ENCODE measurements around the gene CALCR. TPM values are rescaled to one million over a fixed set of nuclear protein-coding genes. Genes with fewer than 3 reads are reported as not detected.

Gene CALCR
- total and polyA plus RNA-seq, 9 of the 15 experiments (the other 6 are each of a cell fraction or from before 2014, with no cell fraction given) = 0.04 to 0.14 (median 0.09) TPM; not detected in 3

GRCh38 chr7:93516834-93517233, 57.7 kb downstream of the CALCR start:
- no peak for FAIRE-seq

More at GRCh38 chr7:93516834-93517233, 57.7 kb downstream of the CALCR start:
- no peak for DNase-seq (ENCODE audit: extremely low read depth in 1 of 4, low spot score in 3 of 4)
- H3K36me3 ChIP-seq (ENCODE audit: control insufficient read depth, insufficient read depth, low read length) = no peaks in the 10 kb centered on the region
- H3K9ac ChIP-seq (ENCODE audit: insufficient read depth in 1 of 2, low read depth in 2 of 2, low read length in 2 of 2) = no peak overlapping the region
- H3K9me1 ChIP-seq (ENCODE audit: control insufficient read depth, insufficient read depth, low read length) = no peaks in the 10 kb centered on the region
- ATAC-seq = no peak
- no peaks in the 10 kb centered on the region for H3K27me3 ChIP-seq (ENCODE audit: control insufficient read depth in 2 of 2, insufficient read depth in 2 of 2, low read length in 2 of 2)
- no peak overlapping the region for H3K27ac ChIP-seq (ENCODE audit: extremely low read depth, low read depth, low read length)
- H3K9me3 ChIP-seq (replicated peaks; ENCODE audit: control insufficient read depth, insufficient read depth, low read depth, low read length) = no peaks in the 10 kb centered on the region
- H3K4me2 ChIP-seq (ENCODE audit: insufficient read depth, low read length) = no peak overlapping the region
- no peak for TF ChIP-seq CEBPZ (IDR thresholded peaks at IDR 0.05; ENCODE audit: borderline replicate concordance, low read depth, low read length)
- peak; percentile 19; the same call in 1 of the 2 replicates for TF ChIP-seq ATF3 (IDR thresholded peaks at IDR 0.05)
- no peak for TF ChIP-seq ATF3 (CRISPR knock-in tag; conservative IDR thresholded peaks at IDR 0.05)
- TF ChIP-seq KHSRP (IDR thresholded peaks at IDR 0.05) = no peak
- no peak overlapping the region for H3K4me3 ChIP-seq
- H2AFZ ChIP-seq (ENCODE audit: low read depth, low read length) = no peak overlapping the region
- H4K20me1 ChIP-seq (replicated peaks; ENCODE audit: control insufficient read depth, insufficient read depth, low read length) = no peaks in the 10 kb centered on the region
- BruUV-seq (replicated peaks) = no TSS peak
- ChIA-PET POLR2A (no interaction called here), CTCF (ENCODE audit: low intra/inter-chr PET ratio) (no interaction called here)
- intact Hi-C loops (cut with micrococcal nuclease) = no loop called here
- WGBS (ENCODE audit: insufficient coverage, low coverage, missing lambda C conversion rate) = 3% methylated on average over 4 of the region's 4 CpGs
- H3K4me1 ChIP-seq (replicated peaks in 1 of 2; ENCODE audit: control insufficient read depth in 2 of 2, insufficient read depth in 2 of 2, low read length in 2 of 2) = no peaks in the 10 kb centered on the region
- in situ Hi-C loops (cut with MboI) = no loop called here
- no peaks in the 10 kb centered on the region for H3K79me2 ChIP-seq (ENCODE audit: control insufficient read depth, insufficient read depth, low read length)

All from K562 (cell line).